ENCODE results near the gene ATG4D.
A peak's percentile ranks its signal among the peaks of the same experiment; 100 is the strongest.
"Not testable (repeated sequence)": the region's sequence is repeated elsewhere in the genome, so short reads cannot be mapped to it uniquely, and the experiment has no call there.

The ATG4D gene

DNA sequence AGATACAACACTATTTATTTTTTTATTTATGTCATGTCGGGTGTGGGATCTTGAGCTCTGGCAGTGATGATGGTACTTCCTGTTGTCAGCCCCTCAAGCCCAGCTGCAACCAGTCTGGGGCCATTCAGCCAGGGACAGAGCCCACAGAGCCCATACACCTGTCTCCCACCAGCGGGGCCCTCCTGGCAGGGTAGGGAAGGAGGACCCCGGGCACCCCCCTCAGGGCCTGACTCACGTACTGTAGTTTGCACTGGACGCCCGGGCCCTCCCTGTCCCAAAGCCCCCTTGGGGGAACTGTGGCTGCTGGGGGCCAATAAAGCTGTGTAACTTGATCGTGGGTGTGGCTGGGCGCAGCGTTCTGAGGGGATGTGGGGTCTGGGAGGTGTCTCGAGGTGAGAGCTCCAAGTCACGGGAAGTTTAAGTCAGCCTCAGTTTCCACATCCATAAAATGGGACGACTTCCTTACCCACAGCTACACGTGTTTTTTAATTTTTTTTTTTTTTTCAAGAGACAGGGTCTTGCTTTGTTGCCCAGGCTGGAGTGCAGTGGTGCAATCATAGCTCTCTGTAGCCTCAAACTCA, 9.5 kb downstream of the ATG4D start:
- DNase-seq = no peak

DNA sequence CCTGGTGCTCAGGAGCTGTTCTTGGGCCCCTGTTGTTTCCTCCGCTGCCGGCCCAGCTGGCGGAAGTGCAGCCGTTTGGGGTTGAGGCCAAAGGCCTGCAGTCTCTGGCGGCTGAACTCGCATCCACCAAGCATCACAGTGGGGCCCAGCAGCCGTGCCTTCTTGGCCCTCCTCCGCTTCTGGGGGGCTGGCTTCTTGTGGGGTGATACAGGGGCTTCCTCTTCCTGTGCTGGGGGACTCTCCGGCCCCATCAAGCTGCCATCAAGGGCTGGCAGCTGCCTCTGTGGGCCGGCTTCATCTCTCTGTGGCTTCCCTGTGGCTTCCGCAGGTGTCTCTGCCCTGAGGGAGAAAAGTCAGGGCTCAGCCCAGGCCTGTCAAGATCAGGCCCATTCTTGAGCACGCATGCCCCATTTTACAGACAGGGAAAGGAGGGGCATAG, 10.3 kb downstream of the ATG4D start:
- no peak for DNase-seq

DNA sequence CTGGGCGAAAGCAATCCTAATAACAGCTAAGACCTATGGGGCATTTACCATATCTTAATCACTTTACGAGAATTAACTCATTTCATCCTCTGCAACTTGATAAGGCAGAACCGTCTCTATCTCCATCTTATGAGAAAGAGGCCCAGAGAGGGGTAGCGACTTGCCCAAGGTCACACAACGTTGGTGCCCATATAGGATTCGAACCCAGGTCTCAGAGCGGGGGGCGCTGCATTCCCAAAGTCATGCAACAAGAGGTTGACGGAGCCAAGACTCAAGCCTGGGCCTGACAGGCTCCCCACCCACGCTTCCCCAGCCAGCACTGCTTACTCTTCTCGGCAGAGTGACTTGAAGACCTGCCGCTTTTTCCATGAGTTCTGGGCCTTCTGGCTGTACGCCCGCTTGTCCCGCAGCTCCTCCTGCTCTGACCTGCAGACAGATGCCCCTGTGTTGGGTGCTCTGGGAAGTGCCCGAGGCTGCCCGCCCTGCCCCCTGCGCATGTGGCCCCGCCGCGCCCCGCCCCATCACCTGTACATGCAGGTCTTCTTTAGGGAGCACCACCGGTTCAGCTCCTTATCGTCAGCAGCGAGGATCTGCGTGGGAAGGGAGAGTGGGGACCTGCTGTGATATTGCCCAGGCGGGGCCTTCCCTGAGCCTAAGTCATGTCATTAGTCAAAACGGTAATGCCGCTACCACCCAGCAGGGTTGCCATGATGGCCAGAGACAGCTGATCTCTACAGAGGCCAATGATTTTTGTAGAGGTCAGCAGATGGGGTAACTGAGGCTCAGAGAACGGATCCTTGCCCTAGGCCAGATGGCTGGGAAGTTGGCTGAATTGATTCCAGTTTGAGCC, 11.3 kb downstream of the ATG4D start:
- no peak for DNase-seq

DNA sequence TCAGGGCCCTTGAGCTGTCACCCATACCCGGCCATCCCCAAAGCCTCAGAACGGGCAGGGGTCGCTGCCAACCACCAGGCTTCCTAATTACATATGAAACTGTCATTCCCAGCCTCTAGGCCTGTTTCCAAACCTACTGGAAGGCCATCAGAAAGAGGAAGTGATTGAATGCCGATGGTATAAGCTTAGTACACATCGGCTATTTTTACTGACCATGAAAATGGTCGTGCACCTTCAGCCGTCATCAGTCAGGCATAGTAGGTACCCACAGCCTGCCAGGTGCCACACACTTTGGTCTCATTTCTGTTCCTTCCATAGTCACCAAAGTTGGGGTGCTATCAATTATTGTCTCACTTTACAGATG, 11.9 kb downstream of the ATG4D start:
- DNase-seq = no peak

DNA sequence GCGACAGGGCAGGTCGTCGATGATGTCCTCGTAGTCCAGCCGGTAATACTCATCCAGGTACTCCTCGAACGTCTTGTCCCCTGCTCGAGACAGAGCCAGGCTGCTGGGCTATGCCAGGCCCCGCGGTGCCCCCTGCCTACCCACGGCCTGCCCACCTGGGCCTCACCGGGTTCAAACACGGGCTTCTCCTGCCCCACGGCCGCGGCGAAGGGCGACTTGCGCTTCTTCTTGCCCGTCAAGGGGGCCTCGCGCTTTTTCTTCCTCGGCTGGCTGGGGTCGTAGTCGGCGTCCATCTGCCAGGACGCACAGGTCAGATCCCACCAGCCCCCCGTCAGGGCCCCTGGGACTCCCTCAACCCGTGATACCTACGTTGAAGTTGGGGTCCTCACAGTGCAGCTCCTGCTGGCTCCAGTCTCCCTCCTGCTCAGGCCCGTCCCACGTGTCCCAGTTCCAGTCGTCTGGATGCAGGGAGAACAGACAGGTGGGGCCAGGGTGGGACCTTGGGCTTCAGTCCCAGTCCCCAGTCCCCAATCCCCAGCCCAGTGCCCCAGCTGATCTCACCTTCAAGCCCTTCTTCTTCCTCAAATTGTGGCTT, 14.0 kb downstream of the ATG4D start:
- no peak for DNase-seq

DNA sequence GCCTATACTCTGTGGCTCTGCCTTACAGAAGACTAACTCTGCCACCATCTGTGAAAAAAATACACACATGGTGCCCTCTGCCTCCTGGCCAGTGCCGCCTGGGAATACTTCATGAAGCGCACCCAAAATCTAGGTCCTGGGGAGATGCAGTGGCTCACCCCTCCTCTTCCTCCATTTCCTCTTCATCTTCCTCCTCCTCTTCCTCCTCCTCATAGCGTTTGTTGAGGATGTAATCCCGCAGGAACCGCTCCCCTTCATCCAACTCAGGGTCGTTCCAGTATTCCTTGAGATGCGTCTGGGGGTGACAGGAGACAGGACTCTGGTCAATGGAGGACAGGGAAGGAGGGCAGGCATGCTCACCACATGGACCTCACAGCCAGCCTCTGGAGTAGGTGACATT, 16.4 kb downstream of the ATG4D start:
- DNase-seq = no peak

DNA sequence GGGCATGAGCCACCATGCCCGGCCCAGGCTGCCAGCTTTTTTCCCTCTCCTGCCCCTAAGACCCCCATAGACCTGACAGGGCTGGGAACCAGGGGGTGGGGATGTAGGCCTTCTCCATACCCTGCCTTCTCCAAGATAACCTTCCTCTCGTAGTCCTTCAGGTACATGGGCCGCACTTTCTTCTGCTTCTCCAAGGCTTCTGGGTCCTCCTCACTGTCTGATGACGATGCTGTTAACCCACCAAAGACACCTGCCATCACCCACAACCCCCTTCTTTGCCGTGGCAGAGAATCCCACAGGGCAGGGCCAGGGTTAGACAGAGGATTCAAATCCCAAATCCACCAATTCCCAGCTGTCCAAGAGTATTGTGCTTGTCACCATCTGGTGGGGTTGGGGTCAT, 18.9 kb downstream of the ATG4D start:
- DNase-seq = no peak

DNA sequence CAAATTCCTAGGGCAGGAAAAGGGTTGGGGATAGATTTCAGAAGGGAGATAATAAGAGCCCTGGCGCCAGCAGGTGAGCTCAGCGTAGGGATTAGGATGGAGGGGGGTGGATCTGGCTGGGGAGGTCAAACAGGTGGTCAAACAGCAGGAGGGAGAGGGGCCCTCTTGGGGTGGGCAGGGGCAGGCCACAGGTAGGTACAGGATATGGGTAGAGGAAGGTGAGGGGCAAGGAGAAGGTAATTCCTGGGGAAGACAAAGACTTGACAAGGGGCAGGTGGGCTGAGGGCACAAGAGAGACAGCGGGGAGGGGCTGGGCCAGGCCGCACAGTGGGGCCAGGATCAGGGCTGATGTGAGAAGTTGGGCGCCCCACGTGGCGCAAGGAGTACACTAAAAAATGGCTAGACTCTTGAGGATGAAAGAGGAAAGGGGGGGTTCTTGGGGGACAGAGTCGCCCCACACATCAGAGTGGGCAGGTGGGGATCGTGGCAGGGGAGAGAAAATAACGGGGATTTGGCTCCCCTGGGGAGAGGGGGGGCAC, 21.4 kb downstream of the ATG4D start:
- DNase-seq = no peak

DNA sequence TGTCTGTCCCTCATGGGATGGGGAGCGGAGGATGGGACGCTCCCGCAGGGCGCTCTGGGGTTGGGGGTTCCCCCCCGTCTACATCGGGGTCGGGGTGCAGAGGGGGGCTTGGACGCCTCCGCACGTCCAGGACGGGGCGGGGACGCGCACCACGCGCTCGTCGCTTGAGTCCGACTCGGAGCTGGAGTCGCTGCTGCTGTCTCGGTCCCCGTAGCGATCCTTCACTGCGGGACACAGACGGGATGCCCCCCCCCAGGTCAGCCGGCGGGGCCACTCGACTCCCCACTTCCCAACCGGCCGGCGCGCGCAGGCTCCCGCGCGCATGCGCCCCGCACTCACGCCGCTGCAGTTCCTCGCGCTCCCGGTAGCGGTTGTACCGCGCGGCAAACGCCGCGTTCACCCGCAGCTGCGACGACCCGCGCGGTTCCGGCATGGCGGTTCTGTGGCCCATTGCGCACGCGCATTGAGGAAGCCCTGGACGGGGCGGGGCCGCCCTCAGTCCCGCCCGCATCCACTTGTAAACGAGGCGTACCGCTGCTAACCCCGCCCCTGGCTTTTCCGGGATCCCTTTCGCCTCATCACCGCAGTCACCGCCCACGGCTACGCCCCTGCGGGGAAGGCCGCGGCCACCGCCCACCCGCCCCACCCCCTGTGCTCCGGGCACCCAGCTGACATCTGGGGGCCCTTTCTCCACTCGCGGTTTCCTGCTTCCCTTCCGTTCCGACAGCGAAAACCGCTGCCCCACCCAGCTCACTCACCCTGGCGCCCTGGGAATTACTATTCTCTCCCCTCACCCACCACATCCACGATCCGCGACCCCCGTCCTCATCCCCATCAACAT, 22.1 kb downstream of the ATG4D start, which contains the start of gene KRI1:
TSS of gene KRI1 (minus strand) at position 444 of the 841 bp plus-strand sequence. CDS start at position 433, 11 bp downstream.
- no peak for DNase-seq

DNA sequence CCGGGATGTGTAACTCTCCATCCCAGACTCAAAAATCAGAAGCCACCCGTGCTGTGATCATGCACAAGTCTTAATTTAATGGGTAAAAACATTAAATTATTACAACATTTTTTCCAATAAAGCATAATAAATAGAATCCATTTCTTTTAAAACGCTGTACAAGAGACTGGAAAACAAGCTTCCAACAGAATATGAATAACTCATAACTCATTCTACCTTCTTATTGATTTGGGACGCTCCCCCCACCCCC, 22.6 kb downstream of the ATG4D start:
- no peak for DNase-seq

DNA sequence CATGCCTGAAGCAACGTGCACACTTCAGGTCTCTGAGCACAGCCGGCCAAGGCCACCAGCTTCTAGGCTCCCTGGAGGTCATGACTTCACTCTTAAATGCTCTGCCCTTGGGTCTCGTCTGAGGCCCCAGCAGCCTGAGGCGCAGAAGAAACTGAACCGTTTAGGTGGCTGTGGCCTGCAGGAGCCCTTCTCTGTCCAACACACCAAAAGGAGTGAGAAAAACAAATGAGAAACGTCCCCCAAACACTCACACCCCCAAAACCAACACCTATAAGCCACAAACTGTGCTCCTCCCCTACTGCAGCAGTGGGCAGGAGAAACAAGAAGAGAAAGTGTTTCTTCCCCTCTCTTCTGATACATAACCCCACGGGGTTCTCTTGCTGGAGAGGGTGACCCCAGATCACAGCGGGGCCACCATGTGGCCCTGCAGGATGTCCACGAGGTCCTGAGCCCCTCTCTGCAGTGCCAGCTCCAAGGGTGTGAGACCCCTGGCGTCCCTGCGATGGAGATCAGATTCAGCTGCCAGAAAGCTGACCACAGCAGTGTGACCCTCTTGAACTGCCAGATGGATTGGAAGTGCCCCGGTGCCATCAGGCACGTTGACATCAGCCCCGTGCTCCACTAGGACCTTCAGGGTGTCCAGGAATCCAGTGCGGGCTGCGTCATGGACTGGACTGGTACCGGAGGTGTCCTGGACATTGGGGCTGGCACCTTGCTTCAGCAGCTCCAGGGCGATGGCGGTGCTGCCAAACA, 23.1 kb downstream of the ATG4D start:
- no peak for DNase-seq

DNA sequence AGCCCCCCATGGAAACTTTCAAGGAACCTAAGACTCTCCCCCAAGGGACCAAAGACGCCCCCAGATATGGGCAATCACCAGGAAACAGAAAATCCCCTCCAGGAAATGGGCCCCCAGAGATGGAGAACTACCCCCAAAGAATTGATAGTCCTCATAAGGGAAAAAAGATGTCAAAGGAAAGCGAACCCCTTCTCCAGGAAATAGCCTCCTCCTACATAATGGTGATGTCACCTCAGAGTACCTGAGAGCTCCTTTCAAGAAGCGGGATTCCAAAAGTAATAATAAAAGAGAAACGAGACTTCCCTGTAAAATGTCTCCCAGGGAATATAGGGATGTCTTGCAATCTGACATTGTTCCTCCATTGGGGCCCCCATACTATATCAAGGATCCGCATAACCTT, 24.0 kb downstream of the ATG4D start:
- DNase-seq = no peak

DNA sequence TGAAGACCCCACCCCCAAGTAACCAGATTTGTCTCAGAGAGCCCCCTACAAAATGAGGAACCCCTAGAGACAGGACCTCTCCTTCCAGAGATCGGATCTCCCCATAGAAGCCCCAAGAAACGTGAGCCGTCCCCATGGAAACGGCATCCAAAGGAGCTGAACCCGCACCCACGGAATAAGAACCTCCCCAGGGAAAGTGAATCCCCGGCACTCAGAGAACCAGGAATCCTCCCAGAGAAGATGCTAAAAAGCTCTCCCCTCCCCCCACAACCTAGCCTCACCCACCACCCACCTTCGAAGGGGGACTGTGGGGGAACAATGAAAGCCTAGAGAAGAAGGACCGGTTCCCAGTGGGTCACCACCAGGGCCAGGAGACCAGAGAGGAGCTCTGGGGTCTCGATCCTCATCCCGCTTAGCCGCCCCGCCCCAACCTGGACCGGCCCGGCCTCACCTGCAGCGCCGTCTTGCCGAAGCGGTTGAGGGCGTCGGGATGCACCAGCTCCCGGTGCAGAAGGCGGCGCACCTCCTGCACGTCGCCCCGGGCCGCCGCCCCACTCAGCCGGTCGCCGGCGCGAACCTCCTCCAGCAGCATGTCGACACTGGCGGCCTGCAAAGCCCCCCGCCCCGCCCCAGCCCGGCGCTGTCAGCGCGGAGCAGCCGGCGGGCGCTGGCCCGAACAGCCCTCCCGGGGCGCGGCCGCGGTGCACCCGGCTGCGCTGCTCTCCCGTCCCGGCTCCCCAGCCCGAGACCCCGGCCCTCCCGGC, 24.5 kb downstream of the ATG4D start:
- no peak for DNase-seq

DNA sequence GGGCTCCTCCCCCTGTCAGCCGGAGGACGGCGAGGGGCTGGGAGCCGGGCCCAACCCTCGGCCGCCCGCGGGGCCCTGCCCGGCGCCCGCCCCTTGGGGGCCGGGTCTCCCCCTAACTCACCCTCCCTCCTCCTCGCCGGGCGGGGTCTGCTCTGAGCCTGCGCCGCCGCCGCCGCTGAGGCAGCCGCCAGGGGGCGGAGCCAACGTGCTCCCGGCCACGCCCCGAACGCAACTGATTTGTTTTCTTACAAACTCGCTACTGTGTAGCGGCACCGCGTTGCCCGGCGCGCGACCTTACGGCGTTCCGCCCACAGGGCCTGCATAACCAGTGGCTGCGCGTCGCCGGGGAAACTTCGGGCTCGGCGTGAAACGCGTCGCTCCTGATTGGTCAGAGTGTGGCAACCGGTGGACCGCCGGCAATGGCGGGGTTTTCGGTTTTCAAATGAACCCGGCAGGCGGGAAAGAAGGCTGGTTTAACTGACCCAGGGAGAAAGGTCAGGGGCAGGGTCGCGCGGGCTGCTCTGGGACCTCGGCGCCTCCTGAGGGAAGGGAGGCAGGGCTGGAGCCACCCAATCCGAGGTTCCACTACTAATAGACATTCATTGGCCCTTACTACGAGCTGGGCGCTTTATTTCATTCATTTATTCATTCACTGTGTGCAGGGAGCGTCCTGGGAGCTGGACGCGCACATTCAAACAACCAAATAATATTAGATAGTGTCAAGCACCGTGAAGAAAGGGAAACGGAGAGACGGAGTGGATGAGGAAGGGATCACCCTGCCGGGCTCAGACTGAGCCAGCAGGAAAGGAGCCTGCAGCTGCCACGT, 25.3 kb downstream of the ATG4D start, which contains the start of gene CDKN2D:
TSS of gene CDKN2D (minus strand) at position 154 of the 826 bp plus-strand sequence. CDS start 326 bp downstream, outside the sequence.
- DNase-seq = peak; percentile 63

DNA sequence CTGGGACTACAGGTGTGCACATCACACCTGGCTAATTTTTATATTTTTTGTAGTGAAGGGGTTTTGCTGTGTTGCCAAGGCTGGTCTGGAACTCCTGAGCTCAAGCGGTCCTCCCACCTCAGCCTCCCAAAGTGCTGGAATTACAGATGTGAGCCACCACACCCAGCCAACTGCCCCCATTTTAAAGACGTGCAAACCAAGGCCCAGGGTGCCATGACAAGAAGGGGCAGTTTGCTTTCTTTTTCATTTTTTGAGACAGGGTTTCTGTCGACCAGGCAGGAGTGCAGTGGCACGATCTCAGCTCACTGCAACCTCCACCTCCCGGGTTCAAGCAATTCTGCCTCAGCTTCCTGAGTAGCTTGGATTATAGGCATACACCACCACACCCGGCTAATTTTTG, 30.1 kb downstream of the ATG4D start:
- DNase-seq = not testable (repeated sequence)

DNA sequence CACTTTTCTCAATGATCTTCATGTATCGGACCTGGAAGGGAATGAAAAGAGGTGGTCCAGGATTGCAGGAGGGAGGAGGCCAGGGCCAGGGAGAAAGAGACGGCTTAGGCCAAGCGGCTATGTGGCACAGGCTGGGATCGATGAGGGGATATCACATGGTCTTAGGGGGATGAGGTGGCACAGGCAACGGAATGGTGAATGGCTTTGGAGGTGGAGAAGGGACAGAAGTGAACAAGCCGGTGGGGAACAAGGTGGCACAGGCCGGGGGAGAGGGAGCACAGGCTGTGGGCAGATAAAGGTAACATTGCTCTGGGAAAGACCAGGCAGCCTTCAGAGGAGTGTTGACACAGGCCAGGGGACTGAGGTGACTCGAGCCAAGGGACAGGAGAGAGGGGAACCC, 30.8 kb downstream of the ATG4D start:
- no peak for DNase-seq

DNA sequence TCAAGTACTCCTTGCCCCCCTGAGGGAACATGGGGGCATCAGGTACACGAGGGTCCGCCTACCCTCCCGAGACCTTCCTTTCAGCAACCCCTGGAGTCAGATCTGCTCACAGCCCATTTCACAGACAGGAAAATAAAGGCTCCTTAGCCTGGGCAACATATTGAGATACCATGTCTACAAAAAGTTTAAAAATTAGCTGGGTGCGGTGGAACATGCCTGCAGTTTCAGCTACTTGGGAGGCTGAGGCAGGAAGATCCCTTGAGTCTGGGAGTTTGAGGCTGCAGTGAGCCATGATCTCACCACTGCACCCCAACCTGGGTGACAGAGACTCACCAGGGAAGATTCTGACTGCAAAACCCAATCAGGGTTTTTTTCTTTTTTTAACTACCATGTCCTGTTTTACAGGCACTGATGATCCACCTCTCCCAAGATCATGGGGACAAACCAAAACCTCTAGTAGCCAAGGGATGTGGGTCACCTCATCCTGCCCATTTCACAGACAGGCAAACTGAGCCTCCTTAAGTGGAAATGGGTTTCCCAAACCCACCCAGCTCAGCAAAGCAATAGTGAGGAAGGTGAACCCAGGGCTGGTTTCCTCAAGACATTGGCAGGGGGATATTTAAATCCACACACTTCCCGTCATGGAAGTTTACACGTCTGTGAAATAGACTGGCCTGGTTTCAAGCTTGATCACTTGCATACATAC, 31.5 kb downstream of the ATG4D start:
- no peak for DNase-seq

DNA sequence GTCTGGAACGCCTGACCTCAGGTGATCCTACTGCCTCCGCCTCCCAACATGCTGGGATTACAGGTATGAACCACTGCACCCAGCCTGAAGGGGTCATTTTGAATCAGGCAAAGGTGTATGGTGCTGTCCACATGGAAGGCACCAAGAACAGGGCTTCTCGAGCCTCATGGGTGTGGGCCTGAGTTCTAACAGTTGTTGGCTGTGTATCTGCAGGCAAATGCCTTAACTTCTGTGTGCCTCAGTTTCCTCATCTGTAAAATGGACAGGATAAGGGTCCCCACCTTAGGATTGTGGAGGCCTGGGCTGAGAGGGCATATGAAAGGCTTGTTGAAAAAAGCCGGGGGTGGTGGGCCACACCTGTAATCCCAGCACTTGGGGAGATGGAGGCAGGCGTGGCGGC, 34.2 kb downstream of the ATG4D start:
- no peak for DNase-seq

DNA sequence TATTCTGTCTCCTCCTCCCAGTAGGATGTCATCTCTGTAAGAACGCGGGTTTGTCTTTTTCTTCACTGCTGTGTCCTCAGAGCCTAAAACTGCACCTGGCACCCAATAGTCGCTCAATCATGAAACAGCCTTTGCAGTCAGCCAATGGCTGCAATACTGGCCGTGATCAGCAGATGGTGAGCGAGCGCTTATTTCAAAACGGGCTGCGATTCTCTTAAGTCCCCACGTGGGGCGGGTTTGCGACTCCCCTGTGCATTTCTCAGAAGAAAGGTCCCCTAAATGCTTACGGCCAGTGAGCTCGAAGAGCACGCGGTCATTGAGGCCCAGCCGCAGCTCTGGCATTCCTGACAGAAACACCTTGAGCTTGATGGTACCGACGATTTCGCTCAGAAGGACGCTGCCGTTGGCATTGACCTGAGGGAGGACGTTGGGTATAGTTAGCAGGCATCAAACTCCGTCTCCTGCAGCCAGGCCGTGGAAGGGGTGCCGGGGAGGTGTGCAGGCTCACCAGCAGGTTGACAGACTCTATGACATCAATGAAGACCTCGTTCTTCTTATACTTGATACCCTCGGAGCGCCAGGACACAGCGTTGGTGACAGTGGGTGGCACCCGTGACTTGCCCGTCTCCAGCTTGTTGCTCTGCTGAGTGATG, 37.4 kb downstream of the ATG4D start:
- DNase-seq = no peak

All from cortex of kidney (tissue), 1 donor.